Activated CD4-positive, alpha-beta memory T cell treated with anti-CD3 and anti-CD28 coated beads for 36 hours (primary cell): Measurements from ENCODE around the gene POMC. TPM values are rescaled to one million over a fixed set of nuclear protein-coding genes. Genes with fewer than 3 reads are reported as not detected.

ENCODE experiments used
- total RNA-seq, 2 experiments: library from RNA; stranded (reverse); gene quantifications; one replicate each; pipeline ENCODE4 v1.2.3, GENCODE V29; 2021

POMC gene
- total RNA-seq, 2 experiments from 2014 or later, result 3.8 to 4.2 TPM

Other genes with a start within 250 kb of the POMC start
- gene ADCY3, start 248.3 kb downstream of the POMC start, total RNA-seq, result 10 to 100 TPM; 68.7 to 71.7 TPM
- 1 to 10 TPM; 5.5 to 6.9 TPM for gene DNAJC27, start 196.6 kb downstream of the POMC start, total RNA-seq
- 1 to 10 TPM; 1.5 TPM for gene EFR3B, start 126.5 kb downstream of the POMC start, total RNA-seq
- 10 to 100 TPM; 52.0 to 52.5 TPM for gene DNMT3A, start 173.3 kb upstream of the POMC start, total RNA-seq